ENCODE data around the gene ANTXR1.

GRCh38 chr2:69141061-69141460 lies 128.1 kb downstream of the ANTXR1 start:
- TF ChIP-seq CTCF (IDR thresholded peaks at IDR 0.05) (no peak), POLR2A (IDR thresholded peaks at IDR 0.05) (no peak)
